Parathyroid adenoma (tissue), 2 donors: ENCODE results near the gene NACA.

Source experiments
- H2AFZ ChIP-seq: fragments of 300-600 bp; sonication (generic); one replicate; pipeline ENCODE4 v1.7.0; 2017; ENCODE audit warnings: antibody characterized with exemption, mild to moderate bottlenecking
- H3K27ac ChIP-seq: fragments of 300-600 bp; sonication (generic); one replicate; pipeline ENCODE4 v1.7.0; 2017
- H3K27me3 ChIP-seq: fragments of 300-600 bp; sonication (generic); one replicate; pipeline ENCODE4 v1.7.0; 2017; ENCODE audit warnings: low read length; ENCODE audit not compliant: control insufficient read depth, insufficient read depth
- H3K36me3 ChIP-seq: fragments of 300-600 bp; sonication (generic); one replicate; pipeline ENCODE4 v1.7.0; 2017; ENCODE audit warnings: low read length; ENCODE audit not compliant: control insufficient read depth, insufficient read depth
- H3K4me1 ChIP-seq: fragments of 300-600 bp; sonication (generic); one replicate; pipeline ENCODE4 v1.7.0; 2017; ENCODE audit warnings: control low read depth
- H3K4me2 ChIP-seq: fragments of 300-600 bp; sonication (generic); one replicate; pipeline ENCODE4 v1.7.0; 2017; ENCODE audit warnings: low read length
- H3K4me3 ChIP-seq: fragments of 300-600 bp; sonication (generic); one replicate; pipeline ENCODE4 v1.7.0; 2017; ENCODE audit warnings: low read depth, low read length
- H3K79me2 ChIP-seq: fragments of 300-600 bp; sonication (generic); one replicate; pipeline ENCODE4 v1.7.0; 2017; ENCODE audit warnings: control low read depth
- H3K9ac ChIP-seq: fragments of 300-600 bp; sonication (generic); one replicate; pipeline ENCODE4 v1.7.0; 2017; ENCODE audit warnings: mild to moderate bottlenecking
- H3K9me3 ChIP-seq: fragments of 300-600 bp; sonication (generic); one replicate; pipeline ENCODE4 v1.7.0; 2017; ENCODE audit warnings: low read length; ENCODE audit not compliant: control insufficient read depth
- CTCF ChIP-seq: fragments of 300-600 bp; sonication (generic); IDR thresholded peaks from one replicate; pipeline ENCODE4 v1.7.0; 2017; ENCODE audit warnings: antibody characterized with exemption, mild to moderate bottlenecking
- donor health status: primary hyperparathyroidism.

The NACA gene

DNA sequence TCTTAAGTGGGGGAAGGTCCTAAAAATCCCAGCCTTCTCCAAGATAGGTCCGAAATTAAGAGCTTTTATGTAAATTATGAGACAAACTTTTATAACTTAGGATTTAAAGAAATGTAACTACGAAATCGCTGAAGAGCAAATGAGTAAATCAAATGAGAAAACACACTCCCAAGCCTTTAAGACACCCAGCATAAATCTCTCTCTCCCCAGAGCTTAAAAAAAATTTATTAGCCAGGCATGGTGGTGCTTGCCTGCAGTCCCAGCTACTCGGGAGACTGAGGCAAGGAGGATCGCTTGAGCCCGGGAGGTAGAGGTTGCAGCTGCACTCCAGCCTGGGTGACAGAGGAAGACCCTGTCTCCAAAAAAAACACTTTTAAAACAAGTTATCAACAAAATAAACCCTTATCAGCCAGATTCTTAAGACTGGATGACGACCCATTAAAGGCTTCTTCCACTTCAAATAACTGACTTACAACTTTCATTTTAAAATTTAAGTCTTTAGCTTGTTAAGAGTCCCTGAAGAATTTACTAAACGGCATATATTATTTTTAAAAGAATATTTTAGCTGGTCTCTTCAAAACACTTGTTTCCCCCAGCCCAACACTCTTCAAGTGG, 40.2 kb downstream of the NACA start:
- Histone ChIP-seq H3K36me3 (no peaks in the 10 kb centered on the region), H3K27me3 (no peaks in the 10 kb centered on the region), H3K27ac (no peak overlapping the region), H3K79me2 (peaks cover 51% of the 10 kb centered on the region), H3K4me3 (peak overlapping the region; percentile 39), H3K9me3 (no peaks in the 10 kb centered on the region), H3K9ac (no peak overlapping the region), H3K4me2 (peak overlapping the region; percentile 63), H3K4me1 (no peaks in the 10 kb centered on the region), H2AFZ (no peak overlapping the region)
- no peak for TF ChIP-seq CTCF

DNA sequence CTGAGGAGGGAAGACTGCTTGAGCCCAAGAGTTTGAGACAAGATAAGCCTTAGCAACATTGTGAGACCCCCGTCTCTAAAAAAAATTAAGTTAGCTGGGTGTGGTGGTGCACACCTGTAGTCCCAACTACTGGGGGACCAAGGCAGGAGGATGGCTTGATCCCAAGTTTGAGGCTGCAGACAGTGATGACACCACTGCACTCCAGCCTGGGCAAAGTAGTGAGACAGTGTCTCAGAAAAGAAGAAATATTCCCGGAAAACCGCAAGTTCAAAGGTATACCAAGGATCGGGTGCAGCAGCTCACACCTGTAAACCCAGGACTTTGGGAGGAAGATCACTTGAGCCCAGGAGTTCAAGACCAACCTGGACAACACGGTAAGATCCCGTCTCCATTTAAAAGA, 42.8 kb downstream of the NACA start:
- H3K4me3 ChIP-seq: no peak overlapping the region
- H3K9me3 ChIP-seq: no peaks in the 10 kb centered on the region
- H3K9ac ChIP-seq: no peak overlapping the region
- no peak overlapping the region for H3K4me2 ChIP-seq
- no peaks in the 10 kb centered on the region for H3K36me3 ChIP-seq
- no peaks in the 10 kb centered on the region for H3K27me3 ChIP-seq
- no peak overlapping the region for H3K27ac ChIP-seq
- H2AFZ ChIP-seq: no peak overlapping the region
- no peak for TF ChIP-seq CTCF
- peaks cover 67% of the 10 kb centered on the region for H3K79me2 ChIP-seq
- no peaks in the 10 kb centered on the region for H3K4me1 ChIP-seq

DNA sequence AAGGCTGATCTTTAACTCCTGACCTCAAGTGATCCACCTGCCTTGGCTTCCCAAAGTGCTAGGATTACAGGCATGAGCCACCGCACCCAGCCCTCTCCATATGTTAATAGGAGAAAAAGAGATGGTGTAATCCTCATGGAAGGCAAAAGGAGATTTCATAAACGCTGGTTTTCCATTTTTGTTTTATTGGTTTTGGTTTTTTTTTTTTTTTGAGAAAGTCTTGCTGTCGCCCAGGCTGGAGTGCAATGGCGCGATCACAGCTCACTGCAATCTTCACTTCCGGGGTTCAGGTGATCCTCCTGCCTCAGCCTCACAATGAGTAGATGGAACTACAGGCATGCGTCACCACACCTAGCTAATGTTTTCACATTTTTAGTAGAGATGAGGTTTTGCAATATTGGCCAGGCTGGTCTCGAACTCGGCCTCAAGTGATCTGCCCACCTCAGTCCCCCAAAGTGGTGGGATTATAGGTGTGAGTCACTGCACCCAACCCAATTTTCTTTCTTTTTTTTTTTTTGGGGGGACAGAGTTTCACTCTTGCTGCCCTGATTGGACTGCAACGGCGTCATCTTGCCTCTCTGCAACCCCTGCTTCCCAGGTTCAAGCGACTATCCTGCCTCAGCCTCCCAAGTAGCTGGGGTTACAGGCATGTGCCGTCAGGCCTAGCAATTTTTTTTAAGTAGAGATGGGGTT, 45.1 kb downstream of the NACA start:
- Histone ChIP-seq H3K79me2 (peaks cover 79% of the 10 kb centered on the region), H3K27ac (no peak overlapping the region), H3K9ac (no peak overlapping the region), H3K9me3 (no peaks in the 10 kb centered on the region), H3K4me2 (no peak overlapping the region), H3K36me3 (no peaks in the 10 kb centered on the region), H3K27me3 (no peaks in the 10 kb centered on the region), H2AFZ (no peak overlapping the region), H3K4me1 (no peaks in the 10 kb centered on the region), H3K4me3 (no peak overlapping the region)
- TF ChIP-seq CTCF: no peak

- H3K79me2 ChIP-seq: peaks cover 77% of the 10 kb centered on the region
- H3K27ac ChIP-seq: no peak overlapping the region
- no peak overlapping the region for H3K4me3 ChIP-seq
- no peaks in the 10 kb centered on the region for H3K9me3 ChIP-seq
- H2AFZ ChIP-seq: no peak overlapping the region
- no peak overlapping the region for H3K9ac ChIP-seq
- no peak for TF ChIP-seq CTCF
- H3K27me3 ChIP-seq: no peaks in the 10 kb centered on the region
- H3K36me3 ChIP-seq: no peaks in the 10 kb centered on the region
- H3K4me1 ChIP-seq: no peaks in the 10 kb centered on the region
- no peak overlapping the region for H3K4me2 ChIP-seq
These were observed 46.2 kb downstream of the NACA start for GRCh38 chr12:56678852-56679251.

DNA sequence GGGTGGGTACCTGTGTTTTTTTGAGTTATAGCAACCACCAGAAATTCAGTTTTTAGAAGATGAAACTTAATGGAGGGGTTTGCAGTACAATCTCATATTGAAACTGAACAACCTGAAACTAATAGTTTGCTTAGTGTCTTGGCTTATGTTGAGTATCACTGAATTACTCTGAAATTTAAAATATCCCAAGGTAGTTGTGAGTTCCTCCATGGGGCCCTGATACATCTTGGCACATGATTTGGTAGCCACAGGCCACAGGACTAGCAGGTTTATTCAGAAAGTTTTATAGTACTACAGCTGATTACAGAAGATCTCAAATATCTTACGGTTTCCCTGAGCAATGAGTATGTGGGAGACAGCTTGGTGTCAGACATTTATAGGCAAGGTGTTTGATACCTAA, 47.4 kb downstream of the NACA start:
- Histone ChIP-seq H3K9me3 (no peaks in the 10 kb centered on the region), H3K4me1 (peaks cover 2% of the 10 kb centered on the region), H3K4me2 (no peak overlapping the region), H3K36me3 (no peaks in the 10 kb centered on the region), H2AFZ (no peak overlapping the region), H3K4me3 (no peak overlapping the region), H3K27me3 (no peaks in the 10 kb centered on the region), H3K79me2 (peaks cover 83% of the 10 kb centered on the region), H3K9ac (no peak overlapping the region), H3K27ac (no peak overlapping the region)
- no peak for TF ChIP-seq CTCF
